KMS-11 (cell line): ENCODE data around the gene ERICH4.

Experiments
- H2AFZ ChIP-seq: fragments of 200-600 bp; sonication (generic); 2 replicates; pipeline ENCODE4 v1.6.1; 2016; ENCODE audit warnings: antibody characterized with exemption, mixed run types, low read depth
- H3K27ac ChIP-seq: fragments of 200-600 bp; sonication (generic); 2 replicates; pipeline ENCODE4 v1.6.1; 2016; ENCODE audit warnings: mild to moderate bottlenecking, mixed run types
- H3K27me3 ChIP-seq: fragments of 200-600 bp; sonication (generic); 2 replicates; pipeline ENCODE4 v1.6.1; 2017; ENCODE audit warnings: mild to moderate bottlenecking, low read depth, mixed run types, moderate library complexity; ENCODE audit not compliant: insufficient read depth
- H3K36me3 ChIP-seq: fragments of 200-600 bp; sonication (generic); 2 replicates; pipeline ENCODE4 v1.6.1; 2017; ENCODE audit warnings: mild to moderate bottlenecking, mixed run types; ENCODE audit not compliant: insufficient read depth
- H3K4me1 ChIP-seq: fragments of 200-600 bp; sonication (generic); 2 replicates; pipeline ENCODE4 v1.6.1; 2016; ENCODE audit warnings: mild to moderate bottlenecking, low read depth, mixed run types; ENCODE audit not compliant: poor library complexity, severe bottlenecking
- H3K4me2 ChIP-seq: fragments of 200-600 bp; sonication (generic); 2 replicates; pipeline ENCODE4 v1.7.0; 2016; ENCODE audit warnings: mild to moderate bottlenecking, mixed run types
- H3K4me3 ChIP-seq: fragments of 200-600 bp; sonication (generic); IDR thresholded peaks from 2 replicates; pipeline ENCODE4 v1.6.1; 2017; ENCODE audit warnings: low read depth, low read length, mixed read lengths; ENCODE audit not compliant: insufficient read depth
- H3K79me2 ChIP-seq: fragments of 200-600 bp; sonication (generic); 2 replicates; pipeline ENCODE4 v1.6.1; 2016; ENCODE audit warnings: low read depth, mixed run types; ENCODE audit not compliant: insufficient read depth
- H3K9ac ChIP-seq: fragments of 200-600 bp; sonication (generic); 2 replicates; pipeline ENCODE4 v1.6.1; 2016; ENCODE audit warnings: mild to moderate bottlenecking, mixed run types
- H4K20me1 ChIP-seq: fragments of 200-600 bp; sonication (generic); 2 replicates; pipeline ENCODE4 v1.6.1; 2016; ENCODE audit warnings: mild to moderate bottlenecking, mixed run types; ENCODE audit not compliant: insufficient read depth
- TF ChIP-seq, protein P1 (sequence below): fragments of 200-600 bp; sonication (generic); conservative IDR thresholded peaks from 2 replicates; pipeline ENCODE4 v1.6.1; 2017; ENCODE audit warnings: low read depth, mild to moderate bottlenecking, antibody characterized with exemption, low read length, moderate library complexity, mixed read lengths

Gene ERICH4

DNA sequence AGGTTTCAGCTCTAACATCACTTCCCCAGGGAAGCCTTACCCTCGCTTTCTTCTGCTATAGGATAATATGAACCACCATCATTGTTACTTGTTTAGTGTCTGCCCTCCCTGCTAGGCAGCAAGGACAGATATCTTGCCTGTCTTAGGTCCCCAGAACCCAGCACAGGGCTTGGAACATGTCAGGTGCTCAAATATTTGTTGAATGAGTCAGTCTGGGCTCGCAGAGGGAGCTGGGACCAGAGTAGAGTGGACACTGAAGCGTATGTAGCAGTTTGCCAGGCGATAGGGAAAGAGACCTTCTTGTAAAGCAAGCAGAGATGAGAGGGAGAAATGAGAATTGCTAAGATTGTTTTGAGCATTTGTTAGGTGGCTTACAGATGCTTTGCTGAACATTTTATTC lies 33.7 kb upstream of the ERICH4 start:
- Histone ChIP-seq H4K20me1 (no peaks in the 10 kb centered on the region), H3K4me2 (peak overlapping the region; percentile 88), H3K27ac (peak overlapping the region; percentile 90), H3K36me3 (no peaks in the 10 kb centered on the region), H3K27me3 (no peaks in the 10 kb centered on the region), H2AFZ (peak overlapping the region; percentile 25; the same call in 1 of the 2 replicates), H3K79me2 (no peaks in the 10 kb centered on the region; the same call in 1 of the 2 replicates), H3K4me3 (no peak overlapping the region), H3K4me1 (peaks cover 62% of the 10 kb centered on the region), H3K9ac (peak overlapping the region; percentile 69)
- TF ChIP-seq, protein P1, sequence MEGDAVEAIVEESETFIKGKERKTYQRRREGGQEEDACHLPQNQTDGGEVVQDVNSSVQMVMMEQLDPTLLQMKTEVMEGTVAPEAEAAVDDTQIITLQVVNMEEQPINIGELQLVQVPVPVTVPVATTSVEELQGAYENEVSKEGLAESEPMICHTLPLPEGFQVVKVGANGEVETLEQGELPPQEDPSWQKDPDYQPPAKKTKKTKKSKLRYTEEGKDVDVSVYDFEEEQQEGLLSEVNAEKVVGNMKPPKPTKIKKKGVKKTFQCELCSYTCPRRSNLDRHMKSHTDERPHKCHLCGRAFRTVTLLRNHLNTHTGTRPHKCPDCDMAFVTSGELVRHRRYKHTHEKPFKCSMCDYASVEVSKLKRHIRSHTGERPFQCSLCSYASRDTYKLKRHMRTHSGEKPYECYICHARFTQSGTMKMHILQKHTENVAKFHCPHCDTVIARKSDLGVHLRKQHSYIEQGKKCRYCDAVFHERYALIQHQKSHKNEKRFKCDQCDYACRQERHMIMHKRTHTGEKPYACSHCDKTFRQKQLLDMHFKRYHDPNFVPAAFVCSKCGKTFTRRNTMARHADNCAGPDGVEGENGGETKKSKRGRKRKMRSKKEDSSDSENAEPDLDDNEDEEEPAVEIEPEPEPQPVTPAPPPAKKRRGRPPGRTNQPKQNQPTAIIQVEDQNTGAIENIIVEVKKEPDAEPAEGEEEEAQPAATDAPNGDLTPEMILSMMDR = no peak

DNA sequence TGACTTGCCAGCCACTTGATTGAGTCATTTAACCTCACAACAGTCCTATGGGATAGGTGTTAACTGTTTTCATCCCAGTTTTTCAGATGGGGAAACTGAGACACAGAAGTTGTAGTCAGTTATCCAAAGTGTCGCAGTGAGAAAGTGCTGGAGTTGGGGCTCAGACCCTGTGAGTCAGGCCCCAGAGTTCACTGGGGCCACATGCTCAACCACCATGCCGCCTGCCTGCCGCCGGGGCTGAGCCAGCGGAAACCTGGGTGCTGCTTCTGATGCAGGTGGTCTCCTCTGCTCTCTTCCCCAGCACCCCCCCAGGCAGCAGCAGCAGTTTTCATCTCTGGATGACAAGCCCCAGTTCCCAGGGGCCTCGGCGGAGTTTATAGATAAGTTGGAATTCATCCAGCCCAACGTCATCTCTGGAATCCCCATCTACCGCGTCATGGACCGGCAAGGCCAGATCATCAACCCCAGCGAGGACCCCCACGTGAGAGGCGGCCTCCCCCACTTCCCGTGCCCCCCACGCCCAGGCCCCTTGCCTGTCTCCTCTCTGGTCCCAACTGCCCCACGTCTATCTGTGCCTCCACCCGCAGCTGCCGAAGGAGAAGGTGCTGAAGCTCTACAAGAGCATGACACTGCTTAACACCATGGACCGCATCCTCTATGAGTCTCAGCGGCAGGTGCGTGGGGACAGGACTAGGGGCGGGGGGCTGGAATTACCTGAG lies 32.5 kb upstream of the ERICH4 start:
- TF ChIP-seq, protein P1 = no peak

DNA sequence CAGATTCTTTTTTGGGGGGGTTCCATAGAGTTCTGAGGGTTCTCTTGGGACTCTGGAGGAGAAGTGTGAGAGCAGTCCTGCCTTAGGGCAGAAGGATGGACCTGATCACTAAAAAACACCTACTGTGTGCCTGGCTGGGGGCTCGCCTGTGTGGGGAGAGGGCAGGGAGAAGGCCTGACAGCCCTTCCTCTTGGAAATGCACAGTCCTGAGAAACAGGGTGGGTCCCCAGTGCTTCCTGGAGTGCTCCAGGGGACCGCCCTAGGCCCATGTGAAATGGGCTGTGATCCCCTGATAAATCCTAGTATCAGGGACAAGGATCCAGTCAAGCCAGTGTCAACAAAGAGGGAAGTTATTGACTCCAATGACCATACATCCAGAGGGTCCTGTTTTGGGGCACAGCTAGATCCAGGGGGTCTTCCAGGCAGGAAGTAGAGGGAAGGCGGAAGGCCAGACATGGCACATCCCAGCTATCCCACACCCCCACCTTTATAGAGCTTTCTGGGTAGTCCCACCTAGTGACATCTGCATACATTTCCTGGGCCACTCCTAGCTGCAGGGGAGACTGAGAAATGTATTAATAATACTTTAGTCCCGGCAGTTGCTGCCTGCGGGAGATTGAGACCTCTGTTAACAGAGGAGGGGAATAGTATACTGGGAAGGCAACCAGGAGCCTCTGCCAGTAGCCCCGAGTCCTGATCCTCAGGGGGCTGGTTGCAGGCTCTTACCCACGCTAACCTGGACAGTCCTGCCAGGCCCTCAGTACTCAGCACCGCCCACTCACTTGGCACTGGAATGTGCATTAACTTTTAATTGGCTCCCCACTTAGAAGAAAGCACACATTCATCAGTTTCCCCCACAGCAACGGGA lies 31.6 kb upstream of the ERICH4 start:
- Histone ChIP-seq H4K20me1 (no peaks in the 10 kb centered on the region), H3K36me3 (no peaks in the 10 kb centered on the region; the same call in 1 of the 2 replicates), H2AFZ (no peak overlapping the region), H3K79me2 (no peaks in the 10 kb centered on the region; the same call in 1 of the 2 replicates), H3K9ac (no peak overlapping the region), H3K4me2 (peak overlapping the region; percentile 88; the same call in 1 of the 2 replicates), H3K4me3 (no peak overlapping the region), H3K27me3 (no peaks in the 10 kb centered on the region), H3K27ac (no peak overlapping the region), H3K4me1 (peaks cover 62% of the 10 kb centered on the region)
- TF ChIP-seq, protein P1 = no peak

More for the DNA sequence above, 32.5 kb upstream of the ERICH4 start:
- Histone ChIP-seq H3K4me3 (no peak overlapping the region), H4K20me1 (no peaks in the 10 kb centered on the region), H3K9ac (peak overlapping the region; percentile 69; the same call in 1 of the 2 replicates), H3K36me3 (no peaks in the 10 kb centered on the region; the same call in 1 of the 2 replicates), H3K79me2 (no peaks in the 10 kb centered on the region; the same call in 1 of the 2 replicates), H2AFZ (no peak overlapping the region), H3K4me1 (peaks cover 62% of the 10 kb centered on the region), H3K4me2 (peak overlapping the region; percentile 88), H3K27ac (peak overlapping the region; percentile 90), H3K27me3 (no peaks in the 10 kb centered on the region)

DNA sequence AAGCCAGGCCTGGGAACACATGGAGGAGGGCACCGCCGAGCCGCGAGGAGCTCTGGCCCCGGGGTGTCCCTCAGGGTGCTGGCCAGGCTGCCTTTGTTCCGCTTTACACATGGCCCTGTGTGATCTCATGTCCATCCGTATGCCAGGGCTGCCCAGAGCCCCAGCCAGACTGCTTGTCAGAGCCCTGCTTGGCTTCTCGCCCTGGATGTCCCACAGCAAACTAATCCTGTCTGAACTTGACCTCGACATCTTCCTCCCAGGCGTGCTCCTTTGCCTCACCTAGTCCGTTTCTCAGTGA lies 31.0 kb upstream of the ERICH4 start:
- Histone ChIP-seq H4K20me1 (no peaks in the 10 kb centered on the region), H3K4me2 (no peak overlapping the region), H3K27me3 (no peaks in the 10 kb centered on the region), H3K27ac (no peak overlapping the region), H3K79me2 (no peaks in the 10 kb centered on the region; the same call in 1 of the 2 replicates), H2AFZ (no peak overlapping the region), H3K9ac (no peak overlapping the region), H3K36me3 (no peaks in the 10 kb centered on the region; the same call in 1 of the 2 replicates), H3K4me3 (no peak overlapping the region), H3K4me1 (peaks cover 58% of the 10 kb centered on the region)
- TF ChIP-seq, protein P1 = no peak
